Astrocyte (in vitro differentiated cells and primary cell): ENCODE measurements around the gene GBF1. TPM values are rescaled to one million over a fixed set of nuclear protein-coding genes. Genes with fewer than 3 reads are reported as not detected.
A peak's percentile ranks its signal among the peaks of the same experiment; 100 is the strongest.

Source experiments
- DNase-seq: peaks from one replicate; pipeline ENCODE4 v3.0.0-alpha.2; 2010; ENCODE audit warnings: low read depth
- FAIRE-seq: peaks from 2 replicates; lab custom pipeline; 2011; peaks lifted over from hg19 to GRCh38; lab: Jason Lieb, UNC
- H2AFZ ChIP-seq: 2 replicates; pipeline ENCODE4 v1.6.0; 2012; ENCODE audit warnings: low read depth, low read length, inconsistent platforms
- H3K27ac ChIP-seq: 2 replicates; pipeline ENCODE4 v1.5.1; 2011; ENCODE audit warnings: low read depth, low read length, inconsistent platforms
- H3K27me3 ChIP-seq: 2 replicates; pipeline ENCODE4 v1.6.0; 2011; ENCODE audit warnings: low read length, inconsistent platforms; ENCODE audit not compliant: insufficient read depth
- H3K36me3 ChIP-seq: 2 replicates; pipeline ENCODE4 v1.5.1; 2011; ENCODE audit warnings: low read length, inconsistent platforms; ENCODE audit not compliant: insufficient read depth
- H3K4me1 ChIP-seq: 2 replicates; pipeline ENCODE4 v1.5.1; 2011; ENCODE audit warnings: low read length, inconsistent platforms; ENCODE audit not compliant: insufficient read depth
- H3K4me2 ChIP-seq: 2 replicates; pipeline ENCODE4 v1.6.0; 2012; ENCODE audit warnings: low read length, inconsistent platforms
- H3K4me3 ChIP-seq: 2 replicates; pipeline ENCODE4 v1.5.1; 2011; ENCODE audit warnings: low read depth, mild to moderate bottlenecking, low read length, inconsistent platforms; ENCODE audit not compliant: insufficient read depth
- H3K79me2 ChIP-seq: 2 replicates; pipeline ENCODE4 v1.6.0; 2012; ENCODE audit warnings: mild to moderate bottlenecking, low read length, inconsistent platforms; ENCODE audit not compliant: insufficient read depth
- H3K9ac ChIP-seq: 2 replicates; pipeline ENCODE4 v1.6.0; 2012; ENCODE audit warnings: mild to moderate bottlenecking, low read length, inconsistent platforms
- H3K9me3 ChIP-seq: 2 replicates; pipeline ENCODE4 v1.5.1; 2012; ENCODE audit warnings: low read depth, mild to moderate bottlenecking, low read length, inconsistent platforms; ENCODE audit not compliant: insufficient read depth
- H4K20me1 ChIP-seq: 2 replicates; pipeline ENCODE4 v1.6.0; 2012; ENCODE audit warnings: low read length, inconsistent platforms; ENCODE audit not compliant: insufficient read depth
- H3K27ac Mint-ChIP-seq: one replicate; pipeline ENCODE4 v1.8.0; 2021; ENCODE audit warnings: mild to moderate bottlenecking, mixed read lengths; ENCODE audit not compliant: unreplicated experiment
- H3K27me3 Mint-ChIP-seq: one replicate; pipeline ENCODE4 v1.8.0; 2021; ENCODE audit warnings: low read depth, mixed read lengths; ENCODE audit not compliant: unreplicated experiment
- H3K36me3 Mint-ChIP-seq: one replicate; pipeline ENCODE4 v1.8.0; 2021; ENCODE audit warnings: low read depth, mixed read lengths; ENCODE audit not compliant: unreplicated experiment
- H3K4me1 Mint-ChIP-seq: one replicate; pipeline ENCODE4 v1.8.0; 2021; ENCODE audit warnings: low read depth, mixed read lengths; ENCODE audit not compliant: unreplicated experiment
- H3K4me3 Mint-ChIP-seq: one replicate; pipeline ENCODE4 v1.8.0; 2021; ENCODE audit warnings: mild to moderate bottlenecking, moderate library complexity, mixed read lengths; ENCODE audit not compliant: unreplicated experiment
- H3K9me3 Mint-ChIP-seq: one replicate; pipeline ENCODE4 v1.8.0; 2021; ENCODE audit warnings: mild to moderate bottlenecking, mixed read lengths; ENCODE audit not compliant: unreplicated experiment
- EZH2 ChIP-seq: IDR thresholded peaks from 2 replicates; pipeline ENCODE4 v1.6.1; 2012; ENCODE audit warnings: mild to moderate bottlenecking, low read length, inconsistent platforms; ENCODE audit not compliant: insufficient read depth
- total RNA-seq: library from RNA; stranded (reverse); gene quantifications from 2 replicates; pipeline ENCODE4 v1.2.1, GENCODE V29; 2021
- TF ChIP-seq, protein P1 (sequence below): IDR thresholded peaks from 2 replicates; pipeline ENCODE4 v1.5.1; 2011; ENCODE audit warnings: low read depth, mild to moderate bottlenecking, inconsistent platforms, low read length, moderate library complexity; ENCODE audit not compliant: insufficient read depth

Gene GBF1
- total RNA-seq, 1 donor from 2014 or later, result 72.8 TPM

DNA sequence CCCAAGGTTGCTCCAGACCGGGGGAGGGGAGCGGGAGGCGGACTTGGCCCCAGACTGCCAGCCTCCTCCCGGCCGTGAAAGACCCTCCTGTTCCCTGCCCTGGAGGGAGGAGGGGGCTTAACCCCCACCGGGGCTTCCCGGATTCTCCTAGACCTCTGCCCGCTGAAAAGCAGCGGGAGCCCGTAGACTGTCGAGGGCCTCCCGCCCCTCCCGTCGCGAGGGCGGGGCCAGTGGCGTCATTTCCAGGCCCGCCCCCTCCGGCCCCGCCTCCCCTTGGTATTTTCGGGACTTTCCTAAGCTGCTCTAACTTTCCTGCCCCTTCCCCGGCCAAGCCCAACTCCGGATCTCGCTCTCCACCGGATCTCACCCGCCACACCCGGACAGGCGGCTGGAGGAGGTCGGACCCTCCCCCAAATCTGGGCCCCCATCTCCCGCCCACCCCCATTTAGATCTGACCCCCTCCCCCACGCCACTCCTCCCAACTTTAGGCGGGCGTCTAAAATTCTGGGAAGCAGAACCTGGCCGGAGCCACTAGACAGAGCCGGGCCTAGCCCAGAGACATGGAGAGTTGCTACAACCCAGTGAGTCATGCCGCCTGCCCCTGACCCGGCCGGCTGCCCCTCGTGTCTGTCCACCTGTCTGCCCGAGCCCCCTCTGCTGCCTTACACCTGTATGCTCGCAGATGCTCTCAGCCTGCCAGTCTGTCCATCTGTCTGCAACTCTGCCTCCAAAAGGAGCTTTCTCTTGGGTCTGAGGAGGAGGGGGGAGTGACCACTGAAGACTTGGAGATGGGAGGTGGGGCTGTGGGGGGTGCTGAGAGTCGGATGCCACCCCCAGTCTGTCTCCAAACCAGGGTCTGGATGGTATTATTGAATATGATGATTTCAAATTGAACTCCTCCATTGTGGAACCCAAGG is 150.3 kb downstream of the GBF1 start, which contains the start of gene NFKB2:
Gene NFKB2 (plus strand): TSS at position 306 of the 917 bp plus-strand sequence. CDS start 255 bp downstream, at position 561.
- no peak for TF ChIP-seq EZH2
- TF ChIP-seq, protein P1, sequence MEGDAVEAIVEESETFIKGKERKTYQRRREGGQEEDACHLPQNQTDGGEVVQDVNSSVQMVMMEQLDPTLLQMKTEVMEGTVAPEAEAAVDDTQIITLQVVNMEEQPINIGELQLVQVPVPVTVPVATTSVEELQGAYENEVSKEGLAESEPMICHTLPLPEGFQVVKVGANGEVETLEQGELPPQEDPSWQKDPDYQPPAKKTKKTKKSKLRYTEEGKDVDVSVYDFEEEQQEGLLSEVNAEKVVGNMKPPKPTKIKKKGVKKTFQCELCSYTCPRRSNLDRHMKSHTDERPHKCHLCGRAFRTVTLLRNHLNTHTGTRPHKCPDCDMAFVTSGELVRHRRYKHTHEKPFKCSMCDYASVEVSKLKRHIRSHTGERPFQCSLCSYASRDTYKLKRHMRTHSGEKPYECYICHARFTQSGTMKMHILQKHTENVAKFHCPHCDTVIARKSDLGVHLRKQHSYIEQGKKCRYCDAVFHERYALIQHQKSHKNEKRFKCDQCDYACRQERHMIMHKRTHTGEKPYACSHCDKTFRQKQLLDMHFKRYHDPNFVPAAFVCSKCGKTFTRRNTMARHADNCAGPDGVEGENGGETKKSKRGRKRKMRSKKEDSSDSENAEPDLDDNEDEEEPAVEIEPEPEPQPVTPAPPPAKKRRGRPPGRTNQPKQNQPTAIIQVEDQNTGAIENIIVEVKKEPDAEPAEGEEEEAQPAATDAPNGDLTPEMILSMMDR, result no peak
- DNase-seq (peak; percentile 66), FAIRE-seq (no peak)
- Mint-ChIP-seq H3K4me3 (peak within 1 kb of the TSS; percentile 85), H3K27ac (peak within 1 kb of the TSS; percentile 90), H3K9me3 (no peaks in the 10 kb centered on the region), H3K4me1 (peaks cover 20% of the 10 kb centered on the region), H3K36me3 (peaks cover 4% of the 10 kb centered on the region), H3K27me3 (peaks cover 2% of the 10 kb centered on the region)
- Histone ChIP-seq H4K20me1 (no peaks in the 10 kb centered on the region), H3K79me2 (peaks cover 13% of the 10 kb centered on the region), H3K9me3 (no peaks in the 10 kb centered on the region), H3K36me3 (no peaks in the 10 kb centered on the region), H3K4me2 (peak within 1 kb of the TSS; percentile 100), H3K4me3 (peak within 1 kb of the TSS; percentile 74), H3K27me3 (peaks cover 6% of the 10 kb centered on the region), H3K27ac (peak within 1 kb of the TSS; percentile 89), H3K4me1 (peaks cover 30% of the 10 kb centered on the region), H3K9ac (peak within 1 kb of the TSS; percentile 94), H2AFZ (peak within 1 kb of the TSS; percentile 75)

DNA sequence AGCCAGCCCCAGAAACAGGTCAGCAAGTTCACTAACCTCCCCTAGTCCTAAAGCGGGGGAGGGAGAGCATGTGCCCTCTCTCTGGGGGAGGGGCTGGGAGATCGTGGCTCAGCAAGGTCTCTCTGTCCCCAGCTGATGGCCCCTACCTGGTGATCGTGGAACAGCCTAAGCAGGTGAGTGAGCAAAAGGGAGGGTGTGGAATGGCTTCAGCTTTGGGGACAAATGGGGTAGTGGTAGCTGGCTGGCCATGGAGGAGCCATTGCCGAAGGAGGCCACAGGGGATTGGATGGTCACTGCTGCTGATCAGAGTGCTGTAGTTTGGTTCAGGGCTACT is 151.0 kb downstream of the GBF1 start:
- H3K27me3 Mint-ChIP-seq, result peaks cover 2% of the 10 kb centered on the region
- peak overlapping the region; percentile 58 for H3K27ac Mint-ChIP-seq
- no peak overlapping the region for H2AFZ ChIP-seq

More for the DNA sequence above, 151.0 kb downstream of the GBF1 start:
- Histone ChIP-seq H3K9me3 (no peaks in the 10 kb centered on the region), H3K79me2 (peaks cover 13% of the 10 kb centered on the region), H3K4me3 (peak overlapping the region; percentile 74), H3K27me3 (peaks cover 3% of the 10 kb centered on the region), H3K4me2 (peak overlapping the region; percentile 100), H3K27ac (peak overlapping the region; percentile 89), H4K20me1 (peaks cover 1% of the 10 kb centered on the region), H3K9ac (peak overlapping the region; percentile 94), H3K4me1 (peaks cover 30% of the 10 kb centered on the region), H3K36me3 (no peaks in the 10 kb centered on the region)
- FAIRE-seq, result no peak
- Mint-ChIP-seq H3K9me3 (no peaks in the 10 kb centered on the region), H3K4me3 (peak overlapping the region; percentile 85), H3K36me3 (peaks cover 4% of the 10 kb centered on the region), H3K4me1 (peaks cover 20% of the 10 kb centered on the region)
- no peak for TF ChIP-seq EZH2
- TF ChIP-seq, protein P1, result no peak
- no peak for DNase-seq
